Ovary (tissue), 9 donors: ENCODE results near the gene CCDC174. TPM values are rescaled to one million over a fixed set of nuclear protein-coding genes. Genes with fewer than 3 reads are reported as not detected.

Experiments
- DNase-seq, 5 donors: peaks; one replicate each; pipeline ENCODE4 v3.0.0-alpha.2; 2019 to 2020
- H3K27ac ChIP-seq, 2 donors: fragments of 200-600 bp; one replicate each; pipeline versions ENCODE4 v1.5.1 to v1.8.0; 2019 to 2022
- H3K27me3 ChIP-seq: fragments of 200-600 bp; one replicate; pipeline ENCODE4 v1.8.0; 2022
- H3K36me3 ChIP-seq: fragments of 200-600 bp; sonication (generic); one replicate; pipeline ENCODE4 v1.5.1; 2019
- H3K4me1 ChIP-seq: one replicate; pipeline ENCODE4 v1.8.1; 2013; ENCODE audit warnings: mild to moderate bottlenecking, moderate library complexity; ENCODE audit not compliant: insufficient read depth
- H3K4me3 ChIP-seq: fragments of 200-600 bp; sonication (generic); one replicate; pipeline ENCODE4 v1.5.1; 2017
- H3K9me3 ChIP-seq, 2 donors: fragments of 200-600 bp in 1 of 2; sonication (generic) in 1 of 2; one replicate each; pipeline versions ENCODE4 v1.5.1 to v1.8.1; 2013 to 2019; ENCODE audit warnings: mild to moderate bottlenecking in 1 of 2, moderate library complexity in 1 of 2
- EP300 ChIP-seq: sonication (generic); formaldehyde crosslinking; IDR thresholded peaks from one replicate; pipeline ENCODE4 v1.6.1; 2017; ENCODE audit warnings: antibody characterized with exemption
- POLR2A ChIP-seq: fragments of 450-650 bp; IDR thresholded peaks from one replicate; pipeline ENCODE4 v1.6.1; 2017; ENCODE audit warnings: antibody characterized with exemption, mild to moderate bottlenecking, moderate library complexity
- WGBS, 3 donors: extraction: QIAGEN DNeasy Blood & Tissue Kit in 1 of 3; methylation state at CpG; one replicate each; pipeline versions ENCODE4 v1.1.5 to v1.1.7; 2013 to 2017; 5-methylcytosine and 5-hydroxymethylcytosine counted together
- intact Hi-C, 4 donors: fragments of 100-400 bp; cut with DNase I; formaldehyde crosslinking; loops; one replicate each; pipeline versions ENCODE4 v1.11.0 to v1.15.1; 2022 to 2023
- polyA plus RNA-seq, 2 donors: library from polyadenylated mRNA; stranded (reverse); fragments of 200-250 nt in 1 of 2; fragments of 350-450 nt in 1 of 2; fragmentation: Illumina TruSeq in 1 of 2; extraction: RNeasy Lipid Tissue Mini Kit (QIAGEN cat#74804) in 1 of 2; gene quantifications; one replicate each; pipeline ENCODE4 v1.2.3, GENCODE V29; 2013 to 2014
- total RNA-seq, 7 donors: library from RNA; depleted of rRNA in 2 of 7; stranded (reverse); fragments of >200 nt in 2 of 7; fragmentation: NEBNext Ultra II Directional in 3 of 7; extraction: Animal tissue kit (Norgen Biotek cat#: 25700) in 3 of 7; gene quantifications; one replicate each; pipeline versions ENCODE4 v1.1.0 to v1.2.4, GENCODE V29; 2016 to 2023
- TF ChIP-seq, protein P1 (sequence below), 3 donors: fragments of 450-650 bp in 2 of 3; fragments of 200-600 bp in 1 of 3; IDR thresholded peaks; one replicate each; pipeline versions ENCODE4 v1.5.1 to v1.8.0; 2016 to 2022; ENCODE audit warnings: antibody characterized with exemption in 3 of 3, mild to moderate bottlenecking in 1 of 3
- donor health status: DM: no; HTN: no; CAD: no; lungs with moderate emphysema.
- donor health status: DM: no; HTN: no; CAD: no.
- donor health status: Bipolar disorder and iron deficiency.
- donor health status: DM: yes; HTN: yes; CAD: no.
- donor health status: DM: no; HTN: no; CAD: no.
- donor health status: DM: yes; HTN: yes; CAD: no.

The CCDC174 gene
- total and polyA plus RNA-seq, 9 donors = 18.8 to 35.5 (median 25.2) TPM

DNA sequence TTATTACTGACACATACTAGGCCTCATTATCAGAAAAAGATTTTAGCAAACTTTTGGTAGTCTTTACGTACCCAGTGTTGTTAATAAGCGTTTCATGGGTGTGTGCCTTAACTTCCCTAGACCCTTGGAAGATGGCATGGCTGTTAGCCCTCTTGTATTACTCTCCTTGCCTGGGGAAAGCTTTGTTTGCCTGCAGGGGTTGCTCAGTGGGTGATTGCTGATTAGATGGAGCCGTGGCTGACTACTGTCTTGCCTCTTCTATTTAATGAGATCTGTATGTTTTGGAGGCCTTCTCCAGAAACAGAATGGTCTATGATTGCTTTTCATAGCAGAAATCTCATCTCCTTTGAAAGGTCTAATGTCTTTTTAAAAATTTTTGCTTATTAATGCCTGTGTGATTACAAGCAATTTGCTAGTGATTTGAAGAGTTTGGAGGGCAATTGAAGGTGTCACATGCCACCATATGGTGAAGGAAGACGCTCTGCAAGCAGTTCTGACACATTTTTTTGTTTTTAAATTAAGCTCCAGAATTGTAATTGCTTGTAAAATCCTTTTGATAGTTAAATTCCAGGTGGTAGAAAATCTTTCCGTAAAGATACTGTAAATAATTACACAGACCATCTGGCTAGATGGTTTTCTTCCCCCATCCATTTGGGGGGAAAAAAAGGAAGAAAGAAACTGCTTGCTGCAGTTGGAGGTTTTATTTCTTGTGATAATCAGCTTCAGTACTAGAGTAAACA lies 12.0 kb downstream of the CCDC174 start:
- intact Hi-C loops = no loop called here
- Histone ChIP-seq H3K36me3 (no peaks in the 10 kb centered on the region), H3K27ac (no peak overlapping the region), H3K4me3 (no peak overlapping the region), H3K27me3 (no peaks in the 10 kb centered on the region), H3K9me3 (no peaks in the 10 kb centered on the region), H3K4me1 (no peaks in the 10 kb centered on the region)
- TF ChIP-seq, protein P1, sequence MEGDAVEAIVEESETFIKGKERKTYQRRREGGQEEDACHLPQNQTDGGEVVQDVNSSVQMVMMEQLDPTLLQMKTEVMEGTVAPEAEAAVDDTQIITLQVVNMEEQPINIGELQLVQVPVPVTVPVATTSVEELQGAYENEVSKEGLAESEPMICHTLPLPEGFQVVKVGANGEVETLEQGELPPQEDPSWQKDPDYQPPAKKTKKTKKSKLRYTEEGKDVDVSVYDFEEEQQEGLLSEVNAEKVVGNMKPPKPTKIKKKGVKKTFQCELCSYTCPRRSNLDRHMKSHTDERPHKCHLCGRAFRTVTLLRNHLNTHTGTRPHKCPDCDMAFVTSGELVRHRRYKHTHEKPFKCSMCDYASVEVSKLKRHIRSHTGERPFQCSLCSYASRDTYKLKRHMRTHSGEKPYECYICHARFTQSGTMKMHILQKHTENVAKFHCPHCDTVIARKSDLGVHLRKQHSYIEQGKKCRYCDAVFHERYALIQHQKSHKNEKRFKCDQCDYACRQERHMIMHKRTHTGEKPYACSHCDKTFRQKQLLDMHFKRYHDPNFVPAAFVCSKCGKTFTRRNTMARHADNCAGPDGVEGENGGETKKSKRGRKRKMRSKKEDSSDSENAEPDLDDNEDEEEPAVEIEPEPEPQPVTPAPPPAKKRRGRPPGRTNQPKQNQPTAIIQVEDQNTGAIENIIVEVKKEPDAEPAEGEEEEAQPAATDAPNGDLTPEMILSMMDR (IDR thresholded peaks at IDR 0.05) = no peak
- TF ChIP-seq POLR2A = no peak
- TF ChIP-seq EP300 = no peak
- WGBS, 3 donors = 52 to 74% (median 57%) methylated on average over 5 of the region's 5 CpGs
- no peak for DNase-seq

DNA sequence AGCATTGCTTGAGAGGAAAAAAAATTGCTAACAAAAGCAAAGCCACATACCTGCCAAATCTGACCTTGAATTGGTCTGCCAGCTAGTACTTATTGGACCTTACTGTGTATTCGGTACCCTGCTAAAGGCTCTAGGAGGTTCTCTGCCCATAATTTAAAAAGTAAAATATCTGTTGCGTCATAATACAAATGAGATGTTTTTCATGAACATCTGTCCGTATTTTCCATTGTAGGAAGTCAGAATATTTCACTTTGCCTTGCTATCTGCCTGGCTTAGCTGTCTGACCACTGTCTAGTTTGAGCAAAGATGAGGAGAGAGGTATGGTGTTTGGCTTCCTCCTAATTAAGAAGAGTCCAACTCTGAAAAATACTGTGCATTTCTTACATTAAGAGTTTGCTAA lies 12.6 kb downstream of the CCDC174 start:
- DNase-seq = no peak
- TF ChIP-seq, protein P1 (IDR thresholded peaks at IDR 0.05) = no peak
- TF ChIP-seq EP300 (no peak), POLR2A (no peak)
- Histone ChIP-seq H3K4me3 (no peak overlapping the region), H3K27ac (no peak overlapping the region), H3K4me1 (no peaks in the 10 kb centered on the region), H3K27me3 (no peaks in the 10 kb centered on the region), H3K36me3 (no peaks in the 10 kb centered on the region), H3K9me3 (no peaks in the 10 kb centered on the region)
- 19 to 48% (median 22%) methylated on average over 3 of the region's 3 CpGs for WGBS, 3 donors
- intact Hi-C loops = no loop called here

DNA sequence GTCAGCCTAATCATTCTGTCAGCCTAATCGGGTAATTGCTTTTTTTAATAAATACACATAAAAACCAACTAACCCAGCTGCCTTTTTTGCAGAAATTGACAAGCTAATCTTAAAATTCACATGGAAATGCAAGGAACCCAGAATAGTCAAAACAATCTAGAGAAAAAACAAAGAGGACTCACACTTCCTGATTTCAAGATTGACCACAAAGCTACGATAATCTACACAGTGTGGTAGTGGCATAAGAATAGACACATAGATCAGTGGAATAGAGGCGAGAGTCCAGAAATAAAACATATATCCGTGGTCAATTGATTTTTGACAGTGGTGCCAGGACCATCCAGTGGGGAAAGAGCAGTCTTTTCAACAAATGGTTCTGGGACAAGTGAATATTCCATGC lies 21.0 kb downstream of the CCDC174 start:
- no peaks in the 10 kb centered on the region for H3K36me3 ChIP-seq
- TF ChIP-seq EP300 (no peak), POLR2A (no peak)
- TF ChIP-seq, protein P1 (IDR thresholded peaks at IDR 0.05) = no peak

DNA sequence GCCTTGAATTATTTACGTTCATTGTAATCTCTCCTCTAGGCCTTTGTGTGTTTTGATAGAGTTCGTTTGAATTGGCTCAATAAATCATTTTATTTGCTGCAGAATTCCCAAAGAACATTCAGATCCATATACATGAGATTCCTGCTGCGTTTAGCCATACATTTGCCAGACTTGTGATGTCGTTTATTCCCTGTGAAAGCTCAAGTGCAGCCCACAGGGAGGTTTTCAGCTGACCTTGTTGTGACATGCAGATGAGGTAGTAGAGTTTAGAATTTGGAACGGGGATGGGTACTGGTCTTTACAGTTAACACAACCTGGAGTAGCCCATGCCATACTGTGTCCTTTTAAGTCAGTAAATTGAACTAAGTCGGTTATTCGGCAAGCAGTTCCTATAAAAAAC lies 23.3 kb downstream of the CCDC174 start, which contains the start of gene C3orf20:
TSS of gene C3orf20 (plus strand) at position 301 of the 400 bp plus-strand sequence. CDS start 7,573 bp downstream, outside the sequence.
- H3K4me1 ChIP-seq = no peaks in the 10 kb centered on the region
- DNase-seq = no peak
- no peak within 1 kb of the TSS for H3K4me3 ChIP-seq
- H3K36me3 ChIP-seq = no peaks in the 10 kb centered on the region
- H3K27ac ChIP-seq = no peak within 1 kb of the TSS
- TF ChIP-seq, protein P1 (IDR thresholded peaks at IDR 0.05) = no peak
- TF ChIP-seq POLR2A = no peak
- no peak for TF ChIP-seq EP300
- no peaks in the 10 kb centered on the region for H3K9me3 ChIP-seq
- intact Hi-C loops = loop anchor here in 3 of 4 donors (5.0 to 10.0 kb wide), 3 partner anchors 110 to 247 kb away; no protein-coding TSS in a partner anchor
- WGBS, 3 donors = 65 to 66% (median 66%) methylated on average over 7 of the region's 7 CpGs
- no peaks in the 10 kb centered on the region for H3K27me3 ChIP-seq

More for the DNA sequence above, 21.0 kb downstream of the CCDC174 start:
- 63 to 77% (median 70%) methylated on average over 4 of the region's 4 CpGs for WGBS, 3 donors
- intact Hi-C loops = loop anchor here (2.0 to 10.0 kb wide), 3 partner anchors 112 to 250 kb away; no protein-coding TSS in a partner anchor
- Histone ChIP-seq H3K4me3 (no peak overlapping the region), H3K27ac (no peak overlapping the region), H3K9me3 (no peaks in the 10 kb centered on the region), H3K27me3 (no peaks in the 10 kb centered on the region), H3K4me1 (no peaks in the 10 kb centered on the region)
- no peak for DNase-seq
